MM.1S (cell line): ENCODE results near the gene GJC1.

Experiments
- DNase-seq: peaks from one replicate; pipeline ENCODE4 v3.0.0-alpha.2; 2015
- H2AFZ ChIP-seq: fragments of 300-600 bp; sonication (generic); 2 replicates; pipeline ENCODE4 v1.6.0; 2016; ENCODE audit warnings: antibody characterized with exemption, low read length
- H3F3A ChIP-seq: fragments of 300-600 bp; sonication (generic); 2 replicates; pipeline ENCODE4 v1.6.1; 2016; ENCODE audit warnings: mild to moderate bottlenecking, antibody characterized with exemption, low read length, moderate library complexity, mixed read lengths; ENCODE audit not compliant: insufficient read depth
- H3K27ac ChIP-seq: fragments of 300-600 bp; sonication (generic); 2 replicates; pipeline ENCODE4 v1.5.1; 2016; ENCODE audit warnings: mild to moderate bottlenecking, low read length
- H3K27me3 ChIP-seq: fragments of 300-600 bp; sonication (generic); replicated peaks from 2 replicates; pipeline ENCODE4 v1.6.0; 2016; ENCODE audit warnings: low read length; ENCODE audit not compliant: insufficient read depth
- H3K36me3 ChIP-seq: fragments of 300-600 bp; sonication (generic); replicated peaks from 2 replicates; pipeline ENCODE4 v1.6.1; 2016; ENCODE audit warnings: mild to moderate bottlenecking, low read length, mixed read lengths; ENCODE audit not compliant: insufficient read depth
- H3K4me1 ChIP-seq: fragments of 300-600 bp; sonication (generic); 2 replicates; pipeline ENCODE4 v1.6.1; 2016; ENCODE audit warnings: low read length, mixed read lengths
- H3K4me2 ChIP-seq: fragments of 300-600 bp; sonication (generic); 2 replicates; pipeline ENCODE4 v1.6.0; 2016; ENCODE audit warnings: low read depth, low read length
- H3K4me3 ChIP-seq: fragments of 300-600 bp; sonication (generic); 2 replicates; pipeline ENCODE4 v1.5.1; 2016; ENCODE audit warnings: low read length, mixed read lengths
- H3K79me2 ChIP-seq: fragments of 300-600 bp; sonication (generic); 2 replicates; pipeline ENCODE4 v1.6.1; 2016; ENCODE audit warnings: mixed run types, low read length, mixed read lengths
- H3K9ac ChIP-seq: fragments of 300-600 bp; sonication (generic); 2 replicates; pipeline ENCODE4 v1.6.1; 2016; ENCODE audit warnings: low read length, mixed read lengths
- H3K9me2 ChIP-seq: fragments of 300-600 bp; sonication (generic); replicated peaks from 2 replicates; pipeline ENCODE4 v1.6.1; 2016; ENCODE audit warnings: mild to moderate bottlenecking, low read length, mixed read lengths; ENCODE audit not compliant: insufficient read depth
- H3K9me3 ChIP-seq: fragments of 300-600 bp; sonication (generic); replicated peaks from 2 replicates; pipeline ENCODE4 v1.6.1; 2016; ENCODE audit warnings: mild to moderate bottlenecking, low read length, mixed read lengths; ENCODE audit not compliant: insufficient read depth
- H4K20me1 ChIP-seq: fragments of 300-600 bp; sonication (generic); 2 replicates; pipeline ENCODE4 v1.6.1; 2016; ENCODE audit warnings: mild to moderate bottlenecking, low read length, moderate library complexity, mixed read lengths; ENCODE audit not compliant: insufficient read depth
- CTCF ChIP-seq: fragments of 300-600 bp; sonication (generic); IDR thresholded peaks from 2 replicates; pipeline ENCODE4 v1.5.1; 2016; ENCODE audit warnings: antibody characterized with exemption, low read length, mixed read lengths
- EZH2 ChIP-seq: fragments of 300-600 bp; sonication (generic); optimal IDR thresholded peaks from 2 replicates; pipeline ENCODE3; 2017; ENCODE audit warnings: low read depth, mild to moderate bottlenecking, antibody characterized with exemption, low read length, mixed read lengths
- EZH2phosphoT487 ChIP-seq: fragments of 300-600 bp; sonication (generic); IDR thresholded peaks from 2 replicates; pipeline ENCODE4 v1.6.1; 2018; ENCODE audit warnings: antibody characterized with exemption, low read length

Gene GJC1

GRCh38 chr17:44774271-44775135 is 55.6 kb downstream of the GJC1 start:
- peaks cover 5% of the 10 kb centered on the region for H3F3A ChIP-seq
- no peaks in the 10 kb centered on the region for H3K79me2 ChIP-seq
- no peaks in the 10 kb centered on the region for H3K9me2 ChIP-seq
- H3K36me3 ChIP-seq = no peaks in the 10 kb centered on the region
- peak overlapping the region; percentile 93 for H2AFZ ChIP-seq
- no peak overlapping the region; the same call in 1 of the 2 replicates for H3K27ac ChIP-seq
- DNase-seq = peak; percentile 83
- no peaks in the 10 kb centered on the region for H3K9me3 ChIP-seq
- TF ChIP-seq CTCF (peak; percentile 97), EZH2phosphoT487 (no peak), EZH2 (no peak)
- H3K4me3 ChIP-seq = peak overlapping the region; percentile 65
- H3K4me1 ChIP-seq = peaks cover 6% of the 10 kb centered on the region; the same call in 1 of the 2 replicates
- no peaks in the 10 kb centered on the region for H4K20me1 ChIP-seq
- H3K27me3 ChIP-seq = 0 out of 2 replicates have a peak, but pooled peaks cover 6% of the 10 kb centered on the region
- peak overlapping the region; percentile 45; the same call in 1 of the 2 replicates for H3K9ac ChIP-seq
- peak overlapping the region; percentile 91 for H3K4me2 ChIP-seq

- no peaks in the 10 kb centered on the region for H4K20me1 ChIP-seq
- peaks cover 5% of the 10 kb centered on the region for H3F3A ChIP-seq
- no peaks in the 10 kb centered on the region for H3K9me2 ChIP-seq
- no peak overlapping the region for H3K4me2 ChIP-seq
- TF ChIP-seq EZH2phosphoT487 (no peak), EZH2 (no peak), CTCF (no peak)
- H3K4me3 ChIP-seq = no peak overlapping the region
- H3K79me2 ChIP-seq = no peaks in the 10 kb centered on the region
- H3K9me3 ChIP-seq = no peaks in the 10 kb centered on the region
- no peak overlapping the region for H2AFZ ChIP-seq
- H3K36me3 ChIP-seq = no peaks in the 10 kb centered on the region
- H3K27me3 ChIP-seq = 0 out of 2 replicates have a peak, but pooled peaks cover 6% of the 10 kb centered on the region
- H3K27ac ChIP-seq = no peak overlapping the region
- H3K4me1 ChIP-seq = peaks cover 6% of the 10 kb centered on the region; the same call in 1 of the 2 replicates
- no peak for DNase-seq
- no peak overlapping the region for H3K9ac ChIP-seq
Observed at GRCh38 chr17:44773140-44773539, 56.9 kb downstream of the GJC1 start.

- TF ChIP-seq EZH2 (no peak), EZH2phosphoT487 (no peak), CTCF (no peak)
- H3K27me3 ChIP-seq = 0 out of 2 replicates have a peak, but pooled peaks cover 6% of the 10 kb centered on the region
- H2AFZ ChIP-seq = no peak overlapping the region
- no peak overlapping the region for H3K27ac ChIP-seq
- H3K79me2 ChIP-seq = no peaks in the 10 kb centered on the region
- H3K36me3 ChIP-seq = no peaks in the 10 kb centered on the region
- no peaks in the 10 kb centered on the region for H3K9me2 ChIP-seq
- no peaks in the 10 kb centered on the region for H4K20me1 ChIP-seq
- DNase-seq = no peak
- peaks cover 5% of the 10 kb centered on the region for H3F3A ChIP-seq
- no peaks in the 10 kb centered on the region for H3K9me3 ChIP-seq
- no peak overlapping the region for H3K4me2 ChIP-seq
- no peak overlapping the region for H3K9ac ChIP-seq
- no peak overlapping the region for H3K4me3 ChIP-seq
- H3K4me1 ChIP-seq = peaks cover 6% of the 10 kb centered on the region; the same call in 1 of the 2 replicates
Observed at GRCh38 chr17:44772308-44773045, 57.6 kb downstream of the GJC1 start.
